Right ventricle myocardium inferior (tissue), 1 donor: ENCODE data around the gene SERPINA1. TPM values are rescaled to one million over a fixed set of nuclear protein-coding genes. Genes with fewer than 3 reads are reported as not detected.
"Not testable (repeated sequence)": the region's sequence is repeated elsewhere in the genome, so short reads cannot be mapped to it uniquely, and the experiment has no call there.

Experiments
- ATAC-seq: fragments of 200-7000 bp; cut with Tn5 transposase; one replicate; pipeline ENCODE4 v1.9.1; 2020; ENCODE audit warnings: mild to moderate bottlenecking, moderate library complexity
- DNase-seq: peaks from one replicate; pipeline ENCODE4 v3.0.0; 2021; ENCODE audit errors: missing footprints
- intact Hi-C: fragments of 100-400 bp; cut with DNase I; formaldehyde crosslinking; loops from one replicate; pipeline ENCODE4 v1.11.0; 2022
- total RNA-seq: library from RNA; stranded (reverse); fragmentation: NEBNext Ultra II Directional; extraction: Animal tissue kit (Norgen Biotek cat#: 25700); gene quantifications from one replicate; pipeline ENCODE4 v1.2.1, GENCODE V29; 2021
- donor health status: DM: no; HTN: yes; CAD: no; lungs with severe emphysema.

SERPINA1 gene
- total RNA-seq, 1 donor from 2014 or later: 9.1 TPM

GRCh38 chr14:94361682-94362081 lies 26.7 kb downstream of the SERPINA1 start:
- no peak for DNase-seq
- ATAC-seq: no peak
- intact Hi-C loops: no loop called here

- intact Hi-C loops: no loop called here
- DNase-seq (no peak), ATAC-seq (no peak)
Measured at GRCh38 chr14:94360945-94361565, 27.3 kb downstream of the SERPINA1 start.

GRCh38 chr14:94357166-94357565 lies 31.2 kb downstream of the SERPINA1 start:
- ATAC-seq: no peak
- DNase-seq: no peak
- intact Hi-C loops: no loop called here

GRCh38 chr14:94356379-94357056 lies 31.9 kb downstream of the SERPINA1 start:
- DNase-seq (no peak), ATAC-seq (no peak)
- intact Hi-C loops: no loop called here

GRCh38 chr14:94355191-94355794 lies 33.1 kb downstream of the SERPINA1 start:
- intact Hi-C loops: no loop called here
- ATAC-seq (no peak), DNase-seq (peak; percentile 89)

- DNase-seq: no peak
- no peak for ATAC-seq
- intact Hi-C loops: no loop called here
Measured at GRCh38 chr14:94354638-94355185, 33.7 kb downstream of the SERPINA1 start.

- DNase-seq, intact Hi-C loops, ATAC-seq: not testable (repeated sequence)
Measured at GRCh38 chr14:94354190-94354589, 34.2 kb downstream of the SERPINA1 start.

GRCh38 chr14:94349276-94349675 lies 39.1 kb downstream of the SERPINA1 start:
- intact Hi-C loops: no loop called here
- ATAC-seq: no peak
- no peak for DNase-seq

- ATAC-seq (no peak), DNase-seq (no peak)
- intact Hi-C loops: no loop called here
Measured at GRCh38 chr14:94348836-94349235, 39.6 kb downstream of the SERPINA1 start.

GRCh38 chr14:94346841-94347240 lies 41.6 kb downstream of the SERPINA1 start:
- ATAC-seq (no peak), DNase-seq (no peak)
- intact Hi-C loops: no loop called here

- ATAC-seq, intact Hi-C loops, DNase-seq: not testable (repeated sequence)
Measured at GRCh38 chr14:94346065-94346786, 42.2 kb downstream of the SERPINA1 start.

- no peak for ATAC-seq
- DNase-seq: no peak
- intact Hi-C loops: no loop called here
Measured at GRCh38 chr14:94345344-94346064, 42.9 kb downstream of the SERPINA1 start.

- DNase-seq (no peak), ATAC-seq (no peak)
- intact Hi-C loops: no loop called here
Measured at GRCh38 chr14:94344389-94344788, 44.0 kb downstream of the SERPINA1 start.

GRCh38 chr14:94343238-94344005 lies 45.0 kb downstream of the SERPINA1 start:
- intact Hi-C loops: no loop called here
- no peak for DNase-seq

GRCh38 chr14:94342334-94342934 lies 46.0 kb downstream of the SERPINA1 start:
- ATAC-seq: peak; percentile 90
- DNase-seq: peak; percentile 88

More at GRCh38 chr14:94343238-94344005, 45.0 kb downstream of the SERPINA1 start:
- no peak for ATAC-seq

GRCh38 chr14:94341656-94342333 lies 46.6 kb downstream of the SERPINA1 start:
- DNase-seq (no peak), ATAC-seq (peak; percentile 37)
- intact Hi-C loops: no loop called here

More at GRCh38 chr14:94342334-94342934, 46.0 kb downstream of the SERPINA1 start:
- intact Hi-C loops: no loop called here

- DNase-seq (no peak), ATAC-seq (no peak)
- intact Hi-C loops: no loop called here
Measured at GRCh38 chr14:94340533-94340932, 47.9 kb downstream of the SERPINA1 start.
